ENCODE data around the gene KRTAP9-8. TPM values are rescaled to one million over a fixed set of nuclear protein-coding genes. Genes with fewer than 3 reads are reported as not detected.

Gene KRTAP9-8
- total and polyA plus RNA-seq, 7 experiments from 2014 or later, result not detected

DNA sequence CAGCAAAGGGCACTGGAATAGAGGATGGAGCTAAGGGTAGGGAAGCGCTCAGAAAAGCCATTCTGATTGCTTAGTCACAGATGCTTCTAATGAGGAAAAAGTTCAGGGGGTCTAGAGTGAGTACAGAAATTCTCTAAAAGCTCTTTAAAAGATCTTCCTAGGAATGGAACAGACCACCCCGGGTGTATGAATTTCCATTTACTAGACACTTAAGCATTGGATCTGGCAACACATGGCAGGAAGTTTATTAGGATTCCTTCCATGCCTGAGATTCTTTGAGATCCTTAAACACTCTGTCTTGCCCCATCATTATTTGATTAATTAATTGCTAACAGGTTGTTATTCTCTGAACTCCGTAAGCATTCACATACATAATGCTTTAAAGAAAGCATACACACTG, 46.2 kb downstream of the KRTAP9-8 start:
- Mint-ChIP-seq H3K27ac (peak overlapping the region in 1 of 9 donors; percentile 74), H3K27me3 (peaks cover 0 to 9% (median 0%) of the 10 kb centered on the region in 5 donors), H3K9me3 (peaks cover 0 to 3% (median 0%) of the 10 kb centered on the region in 11 donors), H3K4me3 (no peak overlapping the region), H3K36me3 (no peaks in the 10 kb centered on the region), H3K4me1 (peaks cover 0 to 29% (median 18%) of the 10 kb centered on the region in 7 donors)
- CTCF ChIA-PET, result interaction anchor here (0.7 kb wide), 1 partner anchor 256 kb away, joined by 3 read pairs; no protein-coding TSS in a partner anchor
- Histone ChIP-seq H3K4me3 (ENCODE audit: low read length) (no peak overlapping the region), H3K27me3 (ENCODE audit: control insufficient read depth in 2 of 2, insufficient read depth in 2 of 2, low read length in 2 of 2) (no peaks in the 10 kb centered on the region), H3K36me3 (ENCODE audit: control insufficient read depth in 2 of 3, insufficient read depth in 3 of 3, low read length in 3 of 3) (no peaks in the 10 kb centered on the region), H3K27ac (ENCODE audit: low read depth, low read length) (no peak overlapping the region), H3K4me1 (ENCODE audit: control insufficient read depth in 2 of 2, insufficient read depth in 2 of 2, low read length in 2 of 2) (peaks cover 0 to 12% of the 10 kb centered on the region in 2 donors), H3K9me3 (ENCODE audit: control insufficient read depth in 2 of 3, low read length in 3 of 3) (no peaks in the 10 kb centered on the region)
- intact Hi-C loops (cut with micrococcal nuclease), result no loop called here
- DNase-seq, result no peak
- POLR2A ChIA-PET, result interaction anchor here (1.0 kb wide), 1 partner anchor 45 kb away, joined by 3 read pairs; no protein-coding TSS in a partner anchor
- ATAC-seq, result no peak

DNA sequence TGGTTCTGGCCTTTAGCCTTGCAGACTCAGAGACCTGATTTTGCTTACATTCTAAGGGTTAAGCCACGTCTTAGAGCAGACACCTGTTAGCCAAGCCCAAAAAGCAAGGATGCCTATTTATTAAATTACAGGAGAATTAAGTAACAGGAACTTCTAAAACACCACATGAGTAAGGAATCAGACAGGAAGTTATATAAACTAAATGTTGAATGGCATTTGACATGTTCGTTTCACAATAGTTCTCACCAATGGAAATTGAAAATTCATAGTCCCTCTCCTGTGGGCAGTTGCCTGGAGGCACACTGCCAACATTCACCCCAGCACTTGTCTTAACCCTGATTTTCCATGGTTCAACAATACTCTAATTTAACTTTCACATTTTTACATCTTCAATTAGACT, 46.7 kb downstream of the KRTAP9-8 start:
- H3K27ac ChIP-seq (ENCODE audit: low read depth, low read length), result no peak overlapping the region
- H3K4me1 ChIP-seq (ENCODE audit: control insufficient read depth in 2 of 2, insufficient read depth in 2 of 2, low read length in 2 of 2), result peaks cover 0 to 12% of the 10 kb centered on the region in 2 donors
- DNase-seq (peak in 2 of 9 donors; percentile 9 to 20), ATAC-seq (no peak)
- Mint-ChIP-seq H3K27ac (peak overlapping the region in 1 of 9 donors; percentile 17), H3K36me3 (no peaks in the 10 kb centered on the region), H3K27me3 (peaks cover 0 to 9% (median 0%) of the 10 kb centered on the region in 5 donors), H3K4me1 (peaks cover 0 to 29% (median 18%) of the 10 kb centered on the region in 7 donors), H3K9me3 (peaks cover 0 to 3% (median 0%) of the 10 kb centered on the region in 11 donors), H3K4me3 (peak overlapping the region in 3 of 10 donors; percentile 5 to 58 (median 21))
- no peaks in the 10 kb centered on the region for H3K27me3 ChIP-seq (ENCODE audit: control insufficient read depth in 2 of 2, insufficient read depth in 2 of 2, low read length in 2 of 2)
- ChIA-PET POLR2A (no interaction called here), CTCF (interaction anchor here (0.7 kb wide), 1 partner anchor 255 kb away, joined by 3 read pairs; no protein-coding TSS in a partner anchor)
- intact Hi-C loops (cut with micrococcal nuclease), result no loop called here
- no peak overlapping the region for H3K4me3 ChIP-seq (ENCODE audit: low read length)
- H3K9me3 ChIP-seq (ENCODE audit: control insufficient read depth in 2 of 3, low read length in 3 of 3), result no peaks in the 10 kb centered on the region
- H3K36me3 ChIP-seq (ENCODE audit: control insufficient read depth in 2 of 3, insufficient read depth in 3 of 3, low read length in 3 of 3), result no peaks in the 10 kb centered on the region

DNA sequence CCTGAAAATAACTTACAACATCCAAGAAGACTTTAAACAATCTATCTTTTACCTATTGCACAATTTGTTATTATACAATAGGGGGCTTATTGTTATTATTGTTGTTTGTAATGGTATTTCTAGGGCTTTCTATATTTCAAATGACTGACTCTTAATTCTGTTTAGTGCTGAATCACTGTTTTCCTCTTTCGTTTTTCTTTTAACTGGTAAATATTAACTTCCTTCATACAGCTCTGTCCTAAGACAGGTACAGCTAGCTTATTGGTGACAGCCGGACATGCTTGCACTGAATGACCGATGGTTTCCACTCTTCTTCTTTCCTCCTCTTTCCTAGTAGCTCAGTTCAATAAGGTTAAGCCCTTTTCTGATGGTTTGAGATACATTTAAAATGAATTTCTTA, 49.3 kb downstream of the KRTAP9-8 start:
- peaks cover 0 to 12% of the 10 kb centered on the region in 2 donors for H3K4me1 ChIP-seq (ENCODE audit: control insufficient read depth in 2 of 2, insufficient read depth in 2 of 2, low read length in 2 of 2)
- H3K4me3 ChIP-seq (ENCODE audit: low read length), result no peak overlapping the region
- H3K27ac Mint-ChIP-seq, result no peak overlapping the region
- DNase-seq, result no peak
- ChIA-PET POLR2A (interaction anchor here (1.6 kb wide), 1 partner anchor 21 kb away, joined by 3 read pairs; no protein-coding TSS in a partner anchor), CTCF (no interaction called here)
- H3K4me3 Mint-ChIP-seq, result no peak overlapping the region
- H3K36me3 Mint-ChIP-seq, result no peaks in the 10 kb centered on the region
- no peak for ATAC-seq
- H3K27me3 ChIP-seq (ENCODE audit: control insufficient read depth in 2 of 2, insufficient read depth in 2 of 2, low read length in 2 of 2), result no peaks in the 10 kb centered on the region
- H3K36me3 ChIP-seq (ENCODE audit: control insufficient read depth in 2 of 3, insufficient read depth in 3 of 3, low read length in 3 of 3), result no peaks in the 10 kb centered on the region
- H3K27me3 Mint-ChIP-seq, result peaks cover 0 to 15% (median 0%) of the 10 kb centered on the region in 5 donors
- intact Hi-C loops (cut with micrococcal nuclease), result no loop called here
- H3K9me3 ChIP-seq (ENCODE audit: control insufficient read depth in 2 of 3, low read length in 3 of 3), result no peaks in the 10 kb centered on the region
- no peaks in the 10 kb centered on the region for H3K9me3 Mint-ChIP-seq
- H3K27ac ChIP-seq (ENCODE audit: low read depth, low read length), result no peak overlapping the region
- peaks cover 0 to 27% (median 18%) of the 10 kb centered on the region in 7 donors for H3K4me1 Mint-ChIP-seq

Other genes starting within 250 kb of the KRTAP9-8 start
Only the 30 nearest of the 41 such genes appear.
- gene KRTAP2-2, start 182.8 kb upstream of the KRTAP9-8 start, total RNA-seq, result not detected
- gene KRTAP2-2, start 182.8 kb upstream of the KRTAP9-8 start, polyA plus RNA-seq, result not detected
- gene KRTAP2-3, start 177.9 kb upstream of the KRTAP9-8 start, total RNA-seq, result not detected
- not detected for gene KRTAP2-3, start 177.9 kb upstream of the KRTAP9-8 start, polyA plus RNA-seq
- not detected for gene KRTAP2-4, start 172.1 kb upstream of the KRTAP9-8 start, total RNA-seq
- gene KRTAP2-4, start 172.1 kb upstream of the KRTAP9-8 start, polyA plus RNA-seq, result not detected
- not detected for gene KRTAP4-7, start 153.8 kb upstream of the KRTAP9-8 start, total RNA-seq
- gene KRTAP4-7, start 153.8 kb upstream of the KRTAP9-8 start, polyA plus RNA-seq, result not detected
- not detected for gene KRTAP4-8, start 139.9 kb upstream of the KRTAP9-8 start, total RNA-seq
- gene KRTAP4-8, start 139.9 kb upstream of the KRTAP9-8 start, polyA plus RNA-seq, result not detected
- gene KRTAP4-16, start 135.8 kb upstream of the KRTAP9-8 start, total RNA-seq, result not detected
- gene KRTAP4-16, start 135.8 kb upstream of the KRTAP9-8 start, polyA plus RNA-seq, result not detected
- not detected for gene KRTAP4-9, start 132.6 kb upstream of the KRTAP9-8 start, total RNA-seq
- gene KRTAP4-9, start 132.6 kb upstream of the KRTAP9-8 start, polyA plus RNA-seq, result not detected
- gene KRTAP4-11, start 119.6 kb upstream of the KRTAP9-8 start, total RNA-seq, result not detected
- not detected for gene KRTAP4-11, start 119.6 kb upstream of the KRTAP9-8 start, polyA plus RNA-seq
- not detected for gene KRTAP4-12, start 113.8 kb upstream of the KRTAP9-8 start, total RNA-seq
- gene KRTAP4-12, start 113.8 kb upstream of the KRTAP9-8 start, polyA plus RNA-seq, result not detected
- gene KRTAP4-6, start 97.5 kb upstream of the KRTAP9-8 start, total RNA-seq, result not detected
- gene KRTAP4-6, start 97.5 kb upstream of the KRTAP9-8 start, polyA plus RNA-seq, result not detected
- not detected for gene KRTAP4-5, start 88.2 kb upstream of the KRTAP9-8 start, total RNA-seq
- not detected for gene KRTAP4-5, start 88.2 kb upstream of the KRTAP9-8 start, polyA plus RNA-seq
- not detected for gene KRTAP4-4, start 77.3 kb upstream of the KRTAP9-8 start, total RNA-seq
- not detected for gene KRTAP4-4, start 77.3 kb upstream of the KRTAP9-8 start, polyA plus RNA-seq
- gene KRTAP4-3, start 69.8 kb upstream of the KRTAP9-8 start, total RNA-seq, result not detected
- not detected for gene KRTAP4-3, start 69.8 kb upstream of the KRTAP9-8 start, polyA plus RNA-seq
- not detected for gene KRTAP4-2, start 59.8 kb upstream of the KRTAP9-8 start, total RNA-seq
- gene KRTAP4-2, start 59.8 kb upstream of the KRTAP9-8 start, polyA plus RNA-seq, result not detected
- not detected for gene KRTAP4-1, start 53.1 kb upstream of the KRTAP9-8 start, total RNA-seq
- not detected for gene KRTAP4-1, start 53.1 kb upstream of the KRTAP9-8 start, polyA plus RNA-seq
- gene KRTAP9-1, start 48.1 kb upstream of the KRTAP9-8 start, total RNA-seq, result not detected
- not detected for gene KRTAP9-1, start 48.1 kb upstream of the KRTAP9-8 start, polyA plus RNA-seq
- gene KRTAP9-2, start 11.4 kb upstream of the KRTAP9-8 start, total RNA-seq, result not detected
- not detected for gene KRTAP9-2, start 11.4 kb upstream of the KRTAP9-8 start, polyA plus RNA-seq
- not detected for gene KRTAP9-3, start 5.5 kb upstream of the KRTAP9-8 start, total RNA-seq
- not detected for gene KRTAP9-3, start 5.5 kb upstream of the KRTAP9-8 start, polyA plus RNA-seq
- not detected for gene KRTAP9-4, start 11.7 kb downstream of the KRTAP9-8 start, total RNA-seq
- gene KRTAP9-4, start 11.7 kb downstream of the KRTAP9-8 start, polyA plus RNA-seq, result not detected
- not detected for gene KRTAP9-9, start 17.4 kb downstream of the KRTAP9-8 start, total RNA-seq
- not detected for gene KRTAP9-9, start 17.4 kb downstream of the KRTAP9-8 start, polyA plus RNA-seq
- not detected for gene KRTAP9-6, start 27.4 kb downstream of the KRTAP9-8 start, total RNA-seq
- not detected for gene KRTAP9-6, start 27.4 kb downstream of the KRTAP9-8 start, polyA plus RNA-seq
- not detected for gene KRTAP9-7, start 37.7 kb downstream of the KRTAP9-8 start, total RNA-seq
- gene KRTAP9-7, start 37.7 kb downstream of the KRTAP9-8 start, polyA plus RNA-seq, result not detected
- not detected for gene KRTAP29-1, start 64.9 kb downstream of the KRTAP9-8 start, total RNA-seq
- gene KRTAP29-1, start 64.9 kb downstream of the KRTAP9-8 start, polyA plus RNA-seq, result under 1 TPM in 1 of 2 donors, not detected in 1; 0.30 TPM
- under 1 TPM in 3 of 5 experiments, not detected in 2; 0.22 to 0.49 (median 0.32) TPM for gene KRTAP16-1, start 71.3 kb downstream of the KRTAP9-8 start, total RNA-seq
- under 1 TPM in 1 of 2 donors, not detected in 1; 0.19 TPM for gene KRTAP16-1, start 71.3 kb downstream of the KRTAP9-8 start, polyA plus RNA-seq
- not detected for gene KRTAP17-1, start 77.7 kb downstream of the KRTAP9-8 start, total RNA-seq
- not detected for gene KRTAP17-1, start 77.7 kb downstream of the KRTAP9-8 start, polyA plus RNA-seq
- not detected for gene KRT33A, start 112.8 kb downstream of the KRTAP9-8 start, total RNA-seq
- gene KRT33A, start 112.8 kb downstream of the KRTAP9-8 start, polyA plus RNA-seq, result not detected
- gene KRT33B, start 131.8 kb downstream of the KRTAP9-8 start, total RNA-seq, result not detected
- gene KRT33B, start 131.8 kb downstream of the KRTAP9-8 start, polyA plus RNA-seq, result not detected
- gene KRT34, start 144.3 kb downstream of the KRTAP9-8 start, total RNA-seq, result not detected
- not detected for gene KRT34, start 144.3 kb downstream of the KRTAP9-8 start, polyA plus RNA-seq
- gene KRT31, start 159.6 kb downstream of the KRTAP9-8 start, total RNA-seq, result not detected
- gene KRT31, start 159.6 kb downstream of the KRTAP9-8 start, polyA plus RNA-seq, result not detected
- not detected for gene KRT37, start 186.6 kb downstream of the KRTAP9-8 start, total RNA-seq
- gene KRT37, start 186.6 kb downstream of the KRTAP9-8 start, polyA plus RNA-seq, result not detected

Data from naive thymus-derived CD4-positive, alpha-beta T cell (primary cell).